DOHH2 (cell line): Measurements from ENCODE around the gene TSPAN14.

Experiments used
- H3F3A ChIP-seq: fragments of 200-600 bp; sonication (generic), shearing (Covaris generic); 2 replicates; pipeline ENCODE4 v1.6.0; 2016; ENCODE audit warnings: antibody characterized with exemption, mild to moderate bottlenecking; ENCODE audit not compliant: control insufficient read depth, insufficient read depth
- H3K27ac ChIP-seq: fragments of 200-600 bp; sonication (generic); 2 replicates; pipeline ENCODE4 v1.5.1; 2014; ENCODE audit warnings: low read depth, mild to moderate bottlenecking, low read length, moderate library complexity
- H3K27me3 ChIP-seq: fragments of 200-600 bp; sonication (generic); 2 replicates; pipeline ENCODE4 v1.6.1; 2014; ENCODE audit warnings: mild to moderate bottlenecking, low read length, mixed read lengths; ENCODE audit not compliant: control insufficient read depth
- H3K36me3 ChIP-seq: fragments of 200-600 bp; sonication (generic); 2 replicates; pipeline ENCODE4 v1.6.1; 2014; ENCODE audit warnings: mild to moderate bottlenecking, low read length, moderate library complexity, mixed read lengths; ENCODE audit not compliant: control insufficient read depth
- H3K4me1 ChIP-seq: fragments of 200-600 bp; sonication (generic); 2 replicates; pipeline ENCODE4 v1.6.1; 2014; ENCODE audit warnings: mild to moderate bottlenecking, low read length, mixed read lengths; ENCODE audit not compliant: control insufficient read depth
- H3K4me2 ChIP-seq: fragments of 200-600 bp; sonication (generic); 2 replicates; pipeline ENCODE4 v1.6.0; 2014; ENCODE audit warnings: mild to moderate bottlenecking, low read length, moderate library complexity
- H3K4me3 ChIP-seq: fragments of 200-600 bp; sonication (generic); 2 replicates; pipeline ENCODE4 v1.5.1; 2014; ENCODE audit warnings: mild to moderate bottlenecking, low read length, mixed read lengths
- H3K79me2 ChIP-seq: fragments of 200-600 bp; sonication (generic); 2 replicates; pipeline ENCODE4 v1.6.1; 2014; ENCODE audit warnings: mild to moderate bottlenecking, low read length, mixed read lengths; ENCODE audit not compliant: control insufficient read depth
- H3K9me2 ChIP-seq: fragments of 200-600 bp; sonication (generic); replicated peaks from 2 replicates; pipeline ENCODE4 v1.6.1; 2014; ENCODE audit warnings: mild to moderate bottlenecking, low read length, mixed read lengths; ENCODE audit not compliant: control insufficient read depth
- H3K9me3 ChIP-seq: fragments of 200-600 bp; sonication (generic); 2 replicates; pipeline ENCODE4 v1.6.1; 2014; ENCODE audit warnings: antibody characterized with exemption, low read length, mixed read lengths; ENCODE audit not compliant: control insufficient read depth, insufficient read depth
- H4K20me1 ChIP-seq: fragments of 200-600 bp; sonication (generic); 2 replicates; pipeline ENCODE4 v1.6.0; 2014; ENCODE audit warnings: low read depth, mild to moderate bottlenecking, antibody characterized with exemption, low read length, moderate library complexity; ENCODE audit not compliant: control insufficient read depth, insufficient read depth
- EZH2phosphoT487 ChIP-seq: fragments of 200-600 bp; sonication (generic); IDR thresholded peaks from 2 replicates; pipeline ENCODE4 v1.6.1; 2017; ENCODE audit warnings: borderline replicate concordance, mild to moderate bottlenecking, antibody characterized with exemption, low read length, moderate library complexity, mixed read lengths
- TF ChIP-seq, protein P1 (sequence below): fragments of 200-600 bp; sonication (generic); IDR thresholded peaks from one replicate; pipeline ENCODE4 v1.5.1; 2014; ENCODE audit warnings: antibody characterized with exemption, mild to moderate bottlenecking, low read depth, low read length; ENCODE audit not compliant: poor library complexity, severe bottlenecking

The TSPAN14 gene

GRCh38 chr10:80470266-80470665 lies 16.2 kb downstream of the TSPAN14 start:
- Histone ChIP-seq H3K36me3 (peaks cover 37% of the 10 kb centered on the region), H3K79me2 (peaks cover 87% of the 10 kb centered on the region), H3K4me2 (peak overlapping the region; percentile 54), H3K4me1 (peaks cover 98% of the 10 kb centered on the region), H3K4me3 (0 out of 2 replicates have a peak overlapping the region, but pooled peaks have one; percentile 14), H3F3A (peaks cover 17% of the 10 kb centered on the region), H4K20me1 (no peaks in the 10 kb centered on the region), H3K27ac (peak overlapping the region; percentile 85), H3K27me3 (no peaks in the 10 kb centered on the region), H3K9me3 (no peaks in the 10 kb centered on the region), H3K9me2 (no peaks in the 10 kb centered on the region)
- no peak for TF ChIP-seq EZH2phosphoT487
- TF ChIP-seq, protein P1, sequence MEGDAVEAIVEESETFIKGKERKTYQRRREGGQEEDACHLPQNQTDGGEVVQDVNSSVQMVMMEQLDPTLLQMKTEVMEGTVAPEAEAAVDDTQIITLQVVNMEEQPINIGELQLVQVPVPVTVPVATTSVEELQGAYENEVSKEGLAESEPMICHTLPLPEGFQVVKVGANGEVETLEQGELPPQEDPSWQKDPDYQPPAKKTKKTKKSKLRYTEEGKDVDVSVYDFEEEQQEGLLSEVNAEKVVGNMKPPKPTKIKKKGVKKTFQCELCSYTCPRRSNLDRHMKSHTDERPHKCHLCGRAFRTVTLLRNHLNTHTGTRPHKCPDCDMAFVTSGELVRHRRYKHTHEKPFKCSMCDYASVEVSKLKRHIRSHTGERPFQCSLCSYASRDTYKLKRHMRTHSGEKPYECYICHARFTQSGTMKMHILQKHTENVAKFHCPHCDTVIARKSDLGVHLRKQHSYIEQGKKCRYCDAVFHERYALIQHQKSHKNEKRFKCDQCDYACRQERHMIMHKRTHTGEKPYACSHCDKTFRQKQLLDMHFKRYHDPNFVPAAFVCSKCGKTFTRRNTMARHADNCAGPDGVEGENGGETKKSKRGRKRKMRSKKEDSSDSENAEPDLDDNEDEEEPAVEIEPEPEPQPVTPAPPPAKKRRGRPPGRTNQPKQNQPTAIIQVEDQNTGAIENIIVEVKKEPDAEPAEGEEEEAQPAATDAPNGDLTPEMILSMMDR = no peak

DNA sequence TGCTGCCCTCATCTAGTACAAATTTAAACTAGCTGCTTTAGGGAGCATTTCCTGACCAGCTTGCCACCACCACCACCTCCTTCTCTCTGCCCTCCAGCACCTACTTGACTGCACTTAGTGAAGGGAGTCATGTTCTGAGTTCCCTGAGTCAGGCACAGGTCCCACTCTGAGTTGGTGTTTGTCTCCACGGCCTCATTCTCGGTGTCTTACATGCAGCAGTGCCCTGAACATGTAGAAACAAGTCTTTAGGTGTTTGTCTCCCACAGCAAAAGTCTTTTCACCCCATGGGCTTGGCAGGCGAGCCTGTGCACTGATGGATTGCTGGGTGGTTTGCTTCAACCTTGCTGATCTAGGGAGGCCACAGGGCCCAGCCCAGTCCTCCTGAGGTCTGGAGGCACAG lies 16.9 kb downstream of the TSPAN14 start:
- peak overlapping the region; percentile 54 for H3K4me2 ChIP-seq
- no peaks in the 10 kb centered on the region for H3K9me3 ChIP-seq
- peaks cover 81% of the 10 kb centered on the region for H3K79me2 ChIP-seq
- TF ChIP-seq EZH2phosphoT487 = no peak
- TF ChIP-seq, protein P1 = no peak
- H3K36me3 ChIP-seq = peaks cover 37% of the 10 kb centered on the region
- H3K4me3 ChIP-seq = peak overlapping the region; percentile 46
- H3F3A ChIP-seq = peaks cover 17% of the 10 kb centered on the region
- peaks cover 91% of the 10 kb centered on the region for H3K4me1 ChIP-seq
- no peaks in the 10 kb centered on the region for H3K27me3 ChIP-seq
- peak overlapping the region; percentile 85 for H3K27ac ChIP-seq
- H4K20me1 ChIP-seq = no peaks in the 10 kb centered on the region
- no peaks in the 10 kb centered on the region for H3K9me2 ChIP-seq

GRCh38 chr10:80471715-80472233 lies 17.7 kb downstream of the TSPAN14 start:
- Histone ChIP-seq H3K4me2 (peak overlapping the region; percentile 54), H3K9me2 (no peaks in the 10 kb centered on the region), H3K27ac (peak overlapping the region; percentile 85), H3K4me3 (peak overlapping the region; percentile 46), H3K36me3 (peaks cover 37% of the 10 kb centered on the region), H3K27me3 (no peaks in the 10 kb centered on the region), H3K4me1 (peaks cover 83% of the 10 kb centered on the region), H3K79me2 (peaks cover 75% of the 10 kb centered on the region), H4K20me1 (no peaks in the 10 kb centered on the region), H3K9me3 (no peaks in the 10 kb centered on the region), H3F3A (peaks cover 17% of the 10 kb centered on the region)
- no peak for TF ChIP-seq EZH2phosphoT487
- TF ChIP-seq, protein P1 = no peak
